ENCODE results near the gene LSAMP.
"Not testable (repeated sequence)": the region's sequence is repeated elsewhere in the genome, so short reads cannot be mapped to it uniquely, and the experiment has no call there.

The LSAMP gene

DNA sequence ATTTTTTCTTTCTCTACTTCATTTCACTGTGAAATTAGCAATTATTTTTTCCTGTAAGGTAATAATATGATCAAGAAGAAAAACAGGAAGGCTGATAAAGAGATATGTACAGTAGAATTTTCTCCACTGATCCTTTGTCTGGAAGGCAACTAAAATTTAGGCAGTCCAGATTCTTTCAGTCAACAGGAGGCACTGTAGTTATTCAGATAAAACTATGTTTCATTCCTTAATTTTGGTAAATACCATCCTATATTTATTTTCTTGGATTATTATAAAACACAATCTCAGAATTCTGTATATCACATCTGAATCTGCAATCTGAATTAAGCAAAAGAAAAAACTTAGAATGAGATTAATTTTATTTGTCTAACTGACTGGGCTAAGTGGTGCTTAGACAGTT is 343.2 kb downstream of the LSAMP start:
- Histone ChIP-seq H3K9me3 (ENCODE audit: low read length) (no peaks in the 10 kb centered on the region), H3K4me3 (ENCODE audit: low read length) (no peak overlapping the region), H2AFZ (ENCODE audit: low read depth, low read length) (no peak overlapping the region), H3K4me1 (ENCODE audit: insufficient read depth, low read length) (peaks cover 5% of the 10 kb centered on the region), H3K36me3 (ENCODE audit: insufficient read depth, low read length) (no peaks in the 10 kb centered on the region), H3K27me3 (ENCODE audit: insufficient read depth, low read length) (no peaks in the 10 kb centered on the region)

DNA sequence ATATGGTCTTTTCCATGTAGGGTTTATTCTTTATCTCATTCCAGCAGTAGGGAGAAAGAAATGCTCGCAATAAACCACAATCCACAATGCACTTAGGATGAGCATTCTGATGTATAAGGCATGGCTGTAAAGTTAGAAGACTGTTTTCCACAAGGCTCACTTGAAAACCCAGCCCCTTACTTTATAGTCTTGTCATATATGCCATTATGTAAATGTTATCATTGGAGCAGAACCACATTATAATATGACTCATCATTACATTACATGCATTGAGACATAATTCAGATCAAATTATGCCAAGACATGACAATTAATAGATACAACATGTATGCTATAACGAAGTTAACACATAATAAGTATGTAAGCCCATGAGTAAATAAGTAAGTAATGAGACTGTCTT is 348.1 kb downstream of the LSAMP start:
- no peak overlapping the region for H3K4me3 ChIP-seq (ENCODE audit: low read length)
- no peaks in the 10 kb centered on the region for H3K9me3 ChIP-seq (ENCODE audit: low read length)
- H2AFZ ChIP-seq (ENCODE audit: low read depth, low read length) = no peak overlapping the region
- peaks cover 5% of the 10 kb centered on the region for H3K4me1 ChIP-seq (ENCODE audit: insufficient read depth, low read length)
- no peaks in the 10 kb centered on the region for H3K36me3 ChIP-seq (ENCODE audit: insufficient read depth, low read length)
- no peaks in the 10 kb centered on the region for H3K27me3 ChIP-seq (ENCODE audit: insufficient read depth, low read length)

DNA sequence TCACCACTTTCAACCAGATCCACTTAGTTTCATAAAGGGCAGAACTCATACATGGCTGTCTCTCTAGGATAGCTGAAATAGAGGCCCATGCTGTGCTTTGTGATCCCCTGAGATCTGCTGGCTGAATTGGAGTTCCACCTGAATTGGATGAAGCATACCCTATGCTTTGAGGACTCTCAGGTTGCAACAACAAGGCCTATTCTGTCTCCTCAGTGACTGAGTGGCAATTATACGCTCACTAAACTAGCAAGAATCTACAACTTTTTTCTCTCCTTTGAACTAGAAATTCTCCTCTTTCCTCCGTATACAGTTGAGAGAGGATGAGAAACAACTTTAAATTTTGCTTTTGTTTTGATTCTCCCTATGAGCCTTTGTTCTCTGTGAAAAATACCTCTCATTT is 348.7 kb downstream of the LSAMP start:
- Histone ChIP-seq H3K36me3 (ENCODE audit: insufficient read depth, low read length) (no peaks in the 10 kb centered on the region), H3K27me3 (ENCODE audit: insufficient read depth, low read length) (no peaks in the 10 kb centered on the region), H3K9me3 (ENCODE audit: low read length) (no peaks in the 10 kb centered on the region), H2AFZ (ENCODE audit: low read depth, low read length) (no peak overlapping the region), H3K4me1 (ENCODE audit: insufficient read depth, low read length) (peaks cover 5% of the 10 kb centered on the region), H3K4me3 (ENCODE audit: low read length) (no peak overlapping the region)

DNA sequence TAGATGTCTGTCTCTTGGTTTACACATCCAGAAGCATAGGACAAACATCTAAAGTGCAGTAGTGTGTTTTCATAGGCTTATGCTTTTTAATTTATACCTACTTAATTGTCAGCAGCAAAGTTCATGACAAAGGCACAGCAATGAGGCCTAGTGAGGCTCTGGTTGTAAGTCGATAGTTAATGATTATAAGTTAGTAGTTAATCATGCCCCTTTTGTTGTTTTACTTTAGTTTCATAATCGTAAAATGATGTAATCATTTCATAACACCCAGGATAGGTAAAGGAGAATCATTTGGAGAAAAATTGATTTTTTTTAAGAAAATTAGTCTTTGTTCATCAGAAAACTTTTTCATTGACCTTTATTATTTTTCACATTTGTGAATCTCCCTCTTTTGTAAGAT is 351.9 kb downstream of the LSAMP start:
- H3K27me3 ChIP-seq (ENCODE audit: insufficient read depth, low read length) = no peaks in the 10 kb centered on the region
- H3K4me1 ChIP-seq (ENCODE audit: insufficient read depth, low read length) = no peaks in the 10 kb centered on the region
- H3K36me3 ChIP-seq (ENCODE audit: insufficient read depth, low read length) = no peaks in the 10 kb centered on the region
- H3K4me3 ChIP-seq (ENCODE audit: low read length) = no peak overlapping the region
- no peaks in the 10 kb centered on the region for H3K9me3 ChIP-seq (ENCODE audit: low read length)
- no peak overlapping the region for H2AFZ ChIP-seq (ENCODE audit: low read depth, low read length)

DNA sequence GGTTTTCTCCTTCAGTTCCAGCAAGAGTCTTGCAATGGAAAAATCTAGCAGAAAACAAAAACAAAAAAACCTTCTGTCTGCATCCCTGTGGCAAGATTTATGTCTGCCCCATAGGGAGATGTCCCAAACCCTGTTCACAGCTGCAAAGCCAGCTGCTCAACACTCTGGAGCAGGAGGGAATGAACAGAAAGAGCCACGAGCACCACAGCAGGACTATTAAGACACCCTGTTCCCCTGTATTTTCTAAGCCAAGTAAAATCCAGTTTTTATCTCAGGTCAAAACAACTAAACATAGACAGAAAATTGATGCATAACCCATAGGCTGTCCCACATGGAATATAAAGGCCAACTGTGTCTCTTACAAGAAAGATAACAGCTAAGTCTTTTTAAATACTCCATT is 357.9 kb downstream of the LSAMP start:
- Histone ChIP-seq H3K27me3 (ENCODE audit: insufficient read depth, low read length) (no peaks in the 10 kb centered on the region), H3K9me3 (ENCODE audit: low read length) (no peaks in the 10 kb centered on the region), H3K4me3 (ENCODE audit: low read length) (no peak overlapping the region), H3K4me1 (ENCODE audit: insufficient read depth, low read length) (no peaks in the 10 kb centered on the region), H2AFZ (ENCODE audit: low read depth, low read length) (no peak overlapping the region), H3K36me3 (ENCODE audit: insufficient read depth, low read length) (no peaks in the 10 kb centered on the region)

DNA sequence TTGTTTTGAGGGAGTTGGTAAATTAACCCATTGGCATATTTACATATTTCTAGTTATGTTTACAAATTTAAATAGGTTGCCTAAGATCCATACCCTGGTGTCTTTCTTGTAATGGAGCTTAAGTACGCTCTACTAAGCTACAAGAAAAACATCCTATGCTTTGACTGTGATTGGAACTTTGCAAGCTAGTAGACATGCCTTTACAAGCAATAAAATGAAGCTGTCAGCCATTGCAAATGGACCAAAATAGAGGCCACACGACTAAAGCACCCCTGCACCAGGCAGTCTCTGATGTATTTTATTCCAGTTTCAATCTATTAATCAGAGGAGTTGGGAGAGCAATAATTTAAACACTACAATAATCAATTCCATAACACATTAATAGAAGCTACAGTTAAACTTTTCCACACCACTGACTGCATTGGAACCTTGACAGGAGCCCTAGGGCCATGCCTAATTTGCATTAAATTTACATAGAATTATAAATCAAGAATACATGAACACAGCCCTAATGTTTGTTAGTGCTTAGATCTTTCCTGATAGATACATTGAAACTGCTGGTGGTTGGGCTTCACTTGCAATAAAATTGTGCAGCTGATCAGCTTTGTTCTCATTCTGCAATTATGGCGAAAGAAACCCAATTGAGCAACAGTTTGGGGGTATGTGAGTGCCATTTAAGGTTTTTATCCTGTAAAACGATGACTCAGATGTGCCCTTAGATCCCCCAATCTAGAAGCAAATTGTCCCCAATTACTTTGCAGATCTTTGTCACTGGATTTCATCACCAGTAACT is 360.1 kb downstream of the LSAMP start:
- Histone ChIP-seq H3K27me3 (ENCODE audit: insufficient read depth, low read length) (no peaks in the 10 kb centered on the region), H3K4me3 (ENCODE audit: low read length) (no peak overlapping the region), H3K4me1 (ENCODE audit: insufficient read depth, low read length) (no peaks in the 10 kb centered on the region), H2AFZ (ENCODE audit: low read depth, low read length) (no peak overlapping the region), H3K36me3 (ENCODE audit: insufficient read depth, low read length) (no peaks in the 10 kb centered on the region), H3K9me3 (ENCODE audit: low read length) (no peaks in the 10 kb centered on the region)

DNA sequence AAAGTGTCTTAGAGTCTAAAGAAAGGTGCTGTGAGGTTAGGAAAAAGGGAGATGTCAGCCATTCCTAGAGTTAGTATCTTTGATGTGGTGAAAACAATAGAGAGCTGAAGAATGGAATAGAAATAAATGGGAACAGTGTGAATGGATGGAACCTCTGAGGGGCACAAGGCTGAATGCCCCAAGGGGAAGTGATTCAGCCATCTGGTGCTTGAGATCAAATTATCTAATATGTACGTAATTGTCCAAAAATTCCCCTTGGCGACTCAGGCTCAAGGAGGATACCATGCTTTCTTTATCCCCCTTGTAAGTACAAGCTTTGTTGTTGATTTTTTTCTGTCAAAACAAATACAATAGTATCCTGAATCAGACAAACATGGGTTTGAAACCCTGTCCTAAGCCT is 361.6 kb downstream of the LSAMP start:
- Histone ChIP-seq H3K4me3 (ENCODE audit: low read length) (no peak overlapping the region), H2AFZ (ENCODE audit: low read depth, low read length) (no peak overlapping the region), H3K4me1 (ENCODE audit: insufficient read depth, low read length) (no peaks in the 10 kb centered on the region), H3K36me3 (ENCODE audit: insufficient read depth, low read length) (no peaks in the 10 kb centered on the region), H3K27me3 (ENCODE audit: insufficient read depth, low read length) (no peaks in the 10 kb centered on the region), H3K9me3 (ENCODE audit: low read length) (no peaks in the 10 kb centered on the region)

DNA sequence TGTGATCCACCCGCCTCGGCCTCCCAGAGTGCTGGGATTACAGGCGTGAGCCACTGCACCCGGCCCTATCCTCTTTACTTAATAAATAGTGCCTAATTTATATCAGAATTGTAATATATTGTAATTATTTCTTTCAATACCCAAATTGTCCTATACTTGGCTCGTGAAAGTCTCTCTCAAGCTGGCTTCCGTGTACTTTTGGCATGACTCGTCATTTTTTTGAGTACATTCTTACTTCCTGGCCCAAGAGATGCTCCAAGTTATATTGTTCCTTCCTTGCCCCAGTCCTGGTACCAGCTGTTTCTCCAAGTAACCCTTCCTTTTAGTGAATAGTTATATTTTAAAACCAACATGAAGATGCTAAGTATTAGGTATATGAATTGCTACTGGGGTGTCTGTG is 366.7 kb downstream of the LSAMP start:
- Histone ChIP-seq H3K27me3 (ENCODE audit: insufficient read depth, low read length) (no peaks in the 10 kb centered on the region), H3K36me3 (ENCODE audit: insufficient read depth, low read length) (no peaks in the 10 kb centered on the region), H2AFZ (ENCODE audit: low read depth, low read length) (no peak overlapping the region), H3K4me1 (ENCODE audit: insufficient read depth, low read length) (no peaks in the 10 kb centered on the region), H3K4me3 (ENCODE audit: low read length) (no peak overlapping the region), H3K9me3 (ENCODE audit: low read length) (no peaks in the 10 kb centered on the region)

DNA sequence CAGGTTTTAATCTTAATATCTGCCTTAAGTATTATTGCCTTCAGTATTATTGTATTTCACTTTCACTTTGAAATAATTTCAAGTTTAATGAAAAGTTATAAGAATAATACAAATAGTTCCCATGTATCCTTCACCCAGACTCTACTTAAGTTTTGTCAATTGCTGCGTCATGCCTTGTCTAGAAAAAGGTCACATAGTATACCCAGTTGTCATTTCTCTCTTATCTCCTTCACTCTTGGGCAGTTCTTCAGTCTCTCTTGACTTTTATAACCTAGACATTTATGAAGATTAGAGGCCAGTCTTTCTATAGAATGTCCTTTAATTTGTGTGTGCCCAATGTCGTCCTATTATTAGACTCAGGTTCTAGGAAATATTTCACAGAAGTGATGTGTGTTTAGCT is 367.7 kb downstream of the LSAMP start:
- Histone ChIP-seq H3K36me3 (ENCODE audit: insufficient read depth, low read length) (no peaks in the 10 kb centered on the region), H3K4me3 (ENCODE audit: low read length) (no peak overlapping the region), H3K4me1 (ENCODE audit: insufficient read depth, low read length) (no peaks in the 10 kb centered on the region), H3K9me3 (ENCODE audit: low read length) (no peaks in the 10 kb centered on the region), H2AFZ (ENCODE audit: low read depth, low read length) (no peak overlapping the region), H3K27me3 (ENCODE audit: insufficient read depth, low read length) (no peaks in the 10 kb centered on the region)

DNA sequence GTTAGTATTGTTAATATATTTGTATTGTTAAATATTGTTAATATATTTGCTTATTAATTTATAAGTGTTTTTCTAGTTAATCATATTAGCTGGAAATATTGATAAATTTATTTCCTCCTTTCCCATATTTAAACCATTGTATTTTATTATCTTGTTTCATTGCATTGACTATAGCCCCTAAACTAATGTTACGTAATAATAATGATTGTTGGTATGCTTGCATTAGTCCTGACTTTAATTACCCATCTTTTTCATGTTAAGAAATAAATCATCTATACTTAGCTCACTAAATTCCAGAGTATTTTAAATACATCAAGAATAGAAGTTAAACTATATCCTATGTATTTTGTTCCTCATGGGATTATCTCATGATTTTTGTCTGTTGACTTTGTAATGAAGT is 368.2 kb downstream of the LSAMP start:
- no peak overlapping the region for H3K4me3 ChIP-seq (ENCODE audit: low read length)
- no peaks in the 10 kb centered on the region for H3K4me1 ChIP-seq (ENCODE audit: insufficient read depth, low read length)

DNA sequence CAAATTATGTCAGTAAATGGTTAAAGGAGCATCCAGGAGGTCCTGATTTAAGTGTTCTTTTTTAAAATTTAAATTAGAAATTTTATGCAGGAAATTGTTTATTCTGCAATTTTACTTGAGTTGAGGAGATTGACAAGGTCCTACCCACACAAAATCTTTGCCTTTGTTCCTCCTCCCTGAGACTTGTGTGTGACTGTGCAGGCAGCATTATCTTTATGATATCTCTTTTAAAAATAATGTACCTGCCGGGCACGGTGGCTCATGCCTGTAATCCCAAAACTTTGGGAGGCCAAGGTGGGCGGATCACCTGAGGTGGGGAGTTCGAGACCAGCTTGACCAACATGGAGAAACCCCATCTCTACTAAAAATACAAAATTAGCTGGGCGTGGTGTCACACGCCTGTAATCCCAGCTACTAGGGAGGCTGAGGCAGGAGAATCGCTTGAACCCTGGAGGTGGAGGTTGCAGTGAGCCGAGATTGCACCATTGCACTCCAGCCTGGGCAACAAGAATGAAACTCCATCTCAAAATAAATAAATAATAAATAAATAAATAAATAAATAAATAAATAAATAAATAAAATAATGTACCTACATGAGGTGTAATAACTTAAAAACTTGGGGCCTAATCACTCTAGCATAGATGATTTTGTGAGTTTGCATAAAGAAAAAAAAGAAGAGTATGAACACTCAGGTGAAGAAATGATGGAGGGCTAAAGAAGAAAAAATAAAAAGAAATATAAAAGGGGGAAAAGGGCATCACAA is 374.6 kb downstream of the LSAMP start:
- H2AFZ ChIP-seq (ENCODE audit: low read depth, low read length); H3K27me3 ChIP-seq (ENCODE audit: insufficient read depth, low read length); H3K4me3 ChIP-seq (ENCODE audit: low read length); H3K9me3 ChIP-seq (ENCODE audit: low read length); H3K4me1 ChIP-seq (ENCODE audit: insufficient read depth, low read length); H3K36me3 ChIP-seq (ENCODE audit: insufficient read depth, low read length): not testable (repeated sequence)

More for the DNA sequence above, 368.2 kb downstream of the LSAMP start:
- no peaks in the 10 kb centered on the region for H3K27me3 ChIP-seq (ENCODE audit: insufficient read depth, low read length)
- H3K36me3 ChIP-seq (ENCODE audit: insufficient read depth, low read length) = no peaks in the 10 kb centered on the region
- H3K9me3 ChIP-seq (ENCODE audit: low read length) = no peaks in the 10 kb centered on the region
- H2AFZ ChIP-seq (ENCODE audit: low read depth, low read length) = no peak overlapping the region

DNA sequence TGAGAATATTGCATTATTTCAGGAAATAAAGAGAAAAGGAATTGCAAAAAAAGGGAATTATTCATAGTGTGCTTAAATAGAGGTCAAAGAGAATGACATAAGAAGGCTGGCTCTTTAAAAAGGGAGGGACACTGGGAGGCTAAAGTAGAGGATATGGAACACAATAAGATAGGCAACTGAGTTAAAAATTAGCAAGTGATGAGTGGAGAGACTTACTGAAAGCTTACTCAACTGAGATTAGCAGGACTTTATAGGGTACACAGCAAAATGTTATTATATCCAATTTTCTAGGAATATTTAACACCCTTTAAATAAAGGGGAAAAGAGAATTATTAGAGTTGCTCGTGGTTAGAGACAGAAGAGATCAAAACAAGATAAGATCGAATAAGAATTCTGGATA is 375.2 kb downstream of the LSAMP start:
- Histone ChIP-seq H2AFZ (ENCODE audit: low read depth, low read length) (no peak overlapping the region), H3K27me3 (ENCODE audit: insufficient read depth, low read length) (no peaks in the 10 kb centered on the region), H3K9me3 (ENCODE audit: low read length) (no peaks in the 10 kb centered on the region), H3K36me3 (ENCODE audit: insufficient read depth, low read length) (no peaks in the 10 kb centered on the region), H3K4me1 (ENCODE audit: insufficient read depth, low read length) (no peaks in the 10 kb centered on the region), H3K4me3 (ENCODE audit: low read length) (no peak overlapping the region)

DNA sequence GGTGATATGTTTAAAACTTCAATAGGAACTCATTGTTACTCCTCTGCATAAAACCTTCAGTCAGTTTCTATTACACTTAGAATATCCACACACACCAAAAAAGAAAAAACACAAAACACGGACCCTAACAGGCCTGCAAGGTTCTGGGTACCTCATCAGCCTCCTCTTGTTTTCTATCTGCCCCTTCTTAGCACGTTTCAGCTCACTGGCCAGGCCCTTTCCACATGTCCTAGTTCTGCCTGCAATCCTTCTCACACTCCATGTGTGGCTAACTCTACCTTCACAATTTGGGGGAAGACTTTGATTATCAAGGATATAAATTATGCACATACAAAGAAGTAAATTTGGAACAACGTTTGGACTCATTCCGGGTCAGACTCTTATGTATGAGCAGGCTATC is 376.3 kb downstream of the LSAMP start:
- Histone ChIP-seq H3K4me1 (ENCODE audit: insufficient read depth, low read length) (no peaks in the 10 kb centered on the region), H3K4me3 (ENCODE audit: low read length) (no peak overlapping the region), H3K36me3 (ENCODE audit: insufficient read depth, low read length) (no peaks in the 10 kb centered on the region), H3K9me3 (ENCODE audit: low read length) (no peaks in the 10 kb centered on the region), H2AFZ (ENCODE audit: low read depth, low read length) (no peak overlapping the region), H3K27me3 (ENCODE audit: insufficient read depth, low read length) (no peaks in the 10 kb centered on the region)
